WTC11 (cell line): ENCODE data around the gene ZNF335.

Experiments used
- ATF3 ChIP-seq: sonication (generic); formaldehyde crosslinking; conservative IDR thresholded peaks from 2 replicates; pipeline ENCODE4 v1.8.1; 2022; ENCODE audit warnings: mild to moderate bottlenecking, missing genetic modification reagents
- CDX4 ChIP-seq: fragments of 250-450 bp; sonication (Bioruptor Pico); IDR thresholded peaks from 2 replicates; pipeline ENCODE4 v1.9.0; 2021; ENCODE audit warnings: moderate library complexity, mild to moderate bottlenecking, inconsistent platforms, borderline replicate concordance
- CTCF ChIP-seq: fragments of 200-600 bp; IDR thresholded peaks from 2 replicates; pipeline ENCODE4 v1.8.0; 2022; ENCODE audit warnings: antibody characterized with exemption
- ELF4 ChIP-seq: sonication (generic); formaldehyde crosslinking; IDR thresholded peaks from 2 replicates; pipeline ENCODE4 v1.8.1; 2022; ENCODE audit warnings: low read depth, mild to moderate bottlenecking, moderate library complexity, missing genetic modification reagents
- FOXP1 ChIP-seq: sonication (generic); formaldehyde crosslinking; IDR thresholded peaks from 2 replicates; pipeline ENCODE4 v1.8.0; 2022; ENCODE audit warnings: missing genetic modification reagents, mild to moderate bottlenecking, moderate library complexity, borderline replicate concordance
- FOXP4 ChIP-seq: sonication (generic); formaldehyde crosslinking; IDR thresholded peaks from 2 replicates; pipeline ENCODE4 v1.8.0; 2022; ENCODE audit warnings: mild to moderate bottlenecking, missing genetic modification reagents
- JAZF1 ChIP-seq: fragments of 250-450 bp; sonication (Bioruptor Pico); IDR thresholded peaks from 2 replicates; pipeline ENCODE4 v1.9.0; 2021; ENCODE audit warnings: moderate library complexity, mild to moderate bottlenecking, inconsistent platforms
- JUN ChIP-seq: sonication (generic); formaldehyde crosslinking; IDR thresholded peaks from 2 replicates; pipeline ENCODE4 v1.8.0; 2023; ENCODE audit warnings: mild to moderate bottlenecking, missing genetic modification reagents
- KAT7 ChIP-seq: sonication (generic); formaldehyde crosslinking; IDR thresholded peaks from 2 replicates; pipeline ENCODE4 v1.8.1; 2023; ENCODE audit warnings: missing genetic modification reagents, mild to moderate bottlenecking, borderline replicate concordance
- MAX ChIP-seq: sonication (generic); formaldehyde crosslinking; IDR thresholded peaks from 2 replicates; pipeline ENCODE4 v1.8.0; 2022; ENCODE audit warnings: mild to moderate bottlenecking, missing genetic modification reagents
- SP1 ChIP-seq: sonication (generic); formaldehyde crosslinking; conservative IDR thresholded peaks from 2 replicates; pipeline ENCODE4 v1.8.1; 2022; ENCODE audit warnings: missing genetic modification reagents
- STAT6 ChIP-seq: sonication (generic); formaldehyde crosslinking; conservative IDR thresholded peaks from 2 replicates; pipeline ENCODE4 v1.8.1; 2023; ENCODE audit warnings: mild to moderate bottlenecking, low read depth, missing genetic modification reagents, moderate library complexity
- TEAD4 ChIP-seq: sonication (generic); formaldehyde crosslinking; IDR thresholded peaks from 2 replicates; pipeline ENCODE4 v1.8.0; 2022; ENCODE audit warnings: mild to moderate bottlenecking, missing genetic modification reagents

GRCh38 chr20:45943613-45944012 is 28.4 kb downstream of the ZNF335 start:
- TF ChIP-seq KAT7 (CRISPR knock-in tag) (no peak), CTCF (no peak), FOXP1 (CRISPR knock-in tag) (no peak), MAX (CRISPR knock-in tag) (no peak), TEAD4 (no peak), JUN (no peak), CDX4 (CRISPR knock-in tag) (no peak), STAT6 (CRISPR knock-in tag) (no peak), ELF4 (no peak), ATF3 (CRISPR knock-in tag) (no peak), SP1 (CRISPR knock-in tag) (no peak), FOXP4 (CRISPR knock-in tag) (no peak), JAZF1 (CRISPR knock-in tag) (no peak)
